SU-DHL-6 (cell line): Measurements from ENCODE around the gene RNF7.

ENCODE experiments used
- H2AFZ ChIP-seq: fragments of 200-600 bp; sonication (generic); 2 replicates; pipeline ENCODE4 v1.6.1; 2014; ENCODE audit warnings: low read depth, mild to moderate bottlenecking, moderate library complexity, mixed read lengths, antibody characterized with exemption, low read length; ENCODE audit not compliant: severe bottlenecking
- H3F3A ChIP-seq: fragments of 200-600 bp; shearing (Covaris generic); 2 replicates; pipeline ENCODE4 v1.6.0; 2016; ENCODE audit warnings: antibody characterized with exemption, mild to moderate bottlenecking; ENCODE audit not compliant: insufficient read depth
- H3K27ac ChIP-seq: fragments of 200-600 bp; sonication (generic); 2 replicates; pipeline ENCODE4 v1.5.1; 2016; ENCODE audit warnings: low read depth, mild to moderate bottlenecking, low read length, moderate library complexity, mixed read lengths
- H3K27me3 ChIP-seq: fragments of 200-600 bp; sonication (generic), shearing (Covaris generic); 2 replicates; pipeline ENCODE4 v1.6.0; 2014; ENCODE audit warnings: mild to moderate bottlenecking, low read length
- H3K36me3 ChIP-seq: fragments of 200-600 bp; sonication (generic); 2 replicates; pipeline ENCODE4 v1.6.1; 2014; ENCODE audit warnings: mild to moderate bottlenecking, low read length, mixed read lengths
- H3K4me2 ChIP-seq: fragments of 300-600, 200-600 bp; shearing (Covaris generic), sonication (generic); 2 replicates; pipeline ENCODE4 v1.6.0; 2014; ENCODE audit warnings: low read length, low read depth, mild to moderate bottlenecking; ENCODE audit not compliant: poor library complexity, severe bottlenecking
- H3K4me3 ChIP-seq: fragments of 200-600 bp; sonication (generic); 2 replicates; pipeline ENCODE4 v1.5.1; 2014; ENCODE audit warnings: antibody characterized with exemption, low read length, mild to moderate bottlenecking, mixed read lengths; ENCODE audit not compliant: insufficient read depth, poor library complexity, severe bottlenecking
- H3K79me2 ChIP-seq: fragments of 200-600 bp; sonication (generic); 2 replicates; pipeline ENCODE4 v1.6.1; 2014; ENCODE audit warnings: mild to moderate bottlenecking, low read length, moderate library complexity; ENCODE audit not compliant: insufficient read depth
- H3K9ac ChIP-seq: fragments of 200-600 bp; sonication (generic); 2 replicates; pipeline ENCODE4 v1.7.0; 2014; ENCODE audit warnings: mild to moderate bottlenecking, low read length
- H3K9me2 ChIP-seq: fragments of 200-600 bp; sonication (generic); replicated peaks from 2 replicates; pipeline ENCODE4 v1.6.1; 2014; ENCODE audit warnings: low read length; ENCODE audit not compliant: insufficient read depth
- H3K9me3 ChIP-seq: fragments of 200-600 bp; sonication (generic); 2 replicates; pipeline ENCODE4 v1.6.1; 2014; ENCODE audit warnings: low read length, mixed read lengths; ENCODE audit not compliant: insufficient read depth
- H4K20me1 ChIP-seq: fragments of 200-600 bp; sonication (generic); 2 replicates; pipeline ENCODE4 v1.6.1; 2014; ENCODE audit warnings: low read depth, mild to moderate bottlenecking, antibody characterized with exemption, low read length, moderate library complexity, mixed read lengths
- EZH2phosphoT487 ChIP-seq: fragments of 200-600 bp; sonication (generic), shearing (Covaris generic); conservative IDR thresholded peaks from 2 replicates; pipeline ENCODE4 v1.6.1; 2018; ENCODE audit warnings: mild to moderate bottlenecking, antibody characterized with exemption, low read length, moderate library complexity, mixed read lengths
- TF ChIP-seq, protein P1 (sequence below): fragments of 200-600 bp; sonication (generic); IDR thresholded peaks from one replicate; pipeline ENCODE4 v1.5.1; 2017; ENCODE audit warnings: antibody characterized with exemption, mild to moderate bottlenecking, low read length, moderate library complexity; ENCODE audit not compliant: insufficient read depth, poor library complexity, severe bottlenecking

Gene RNF7

GRCh38 chr3:141740349-141740748 lies 2.3 kb downstream of the RNF7 start:
- Histone ChIP-seq H3K9me3 (no peaks in the 10 kb centered on the region), H3F3A (peaks cover 3% of the 10 kb centered on the region; the same call in 1 of the 2 replicates), H2AFZ (no peak overlapping the region), H3K4me3 (peak overlapping the region; percentile 74), H3K9ac (no peak overlapping the region), H3K27me3 (no peaks in the 10 kb centered on the region), H3K27ac (no peak overlapping the region), H3K36me3 (peaks cover 20% of the 10 kb centered on the region; the same call in 1 of the 2 replicates), H3K4me2 (peak overlapping the region; percentile 85), H3K9me2 (no peaks in the 10 kb centered on the region), H3K79me2 (peaks cover 67% of the 10 kb centered on the region), H4K20me1 (peaks cover 25% of the 10 kb centered on the region)
- TF ChIP-seq EZH2phosphoT487, result no peak
- TF ChIP-seq, protein P1, sequence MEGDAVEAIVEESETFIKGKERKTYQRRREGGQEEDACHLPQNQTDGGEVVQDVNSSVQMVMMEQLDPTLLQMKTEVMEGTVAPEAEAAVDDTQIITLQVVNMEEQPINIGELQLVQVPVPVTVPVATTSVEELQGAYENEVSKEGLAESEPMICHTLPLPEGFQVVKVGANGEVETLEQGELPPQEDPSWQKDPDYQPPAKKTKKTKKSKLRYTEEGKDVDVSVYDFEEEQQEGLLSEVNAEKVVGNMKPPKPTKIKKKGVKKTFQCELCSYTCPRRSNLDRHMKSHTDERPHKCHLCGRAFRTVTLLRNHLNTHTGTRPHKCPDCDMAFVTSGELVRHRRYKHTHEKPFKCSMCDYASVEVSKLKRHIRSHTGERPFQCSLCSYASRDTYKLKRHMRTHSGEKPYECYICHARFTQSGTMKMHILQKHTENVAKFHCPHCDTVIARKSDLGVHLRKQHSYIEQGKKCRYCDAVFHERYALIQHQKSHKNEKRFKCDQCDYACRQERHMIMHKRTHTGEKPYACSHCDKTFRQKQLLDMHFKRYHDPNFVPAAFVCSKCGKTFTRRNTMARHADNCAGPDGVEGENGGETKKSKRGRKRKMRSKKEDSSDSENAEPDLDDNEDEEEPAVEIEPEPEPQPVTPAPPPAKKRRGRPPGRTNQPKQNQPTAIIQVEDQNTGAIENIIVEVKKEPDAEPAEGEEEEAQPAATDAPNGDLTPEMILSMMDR, result no peak

DNA sequence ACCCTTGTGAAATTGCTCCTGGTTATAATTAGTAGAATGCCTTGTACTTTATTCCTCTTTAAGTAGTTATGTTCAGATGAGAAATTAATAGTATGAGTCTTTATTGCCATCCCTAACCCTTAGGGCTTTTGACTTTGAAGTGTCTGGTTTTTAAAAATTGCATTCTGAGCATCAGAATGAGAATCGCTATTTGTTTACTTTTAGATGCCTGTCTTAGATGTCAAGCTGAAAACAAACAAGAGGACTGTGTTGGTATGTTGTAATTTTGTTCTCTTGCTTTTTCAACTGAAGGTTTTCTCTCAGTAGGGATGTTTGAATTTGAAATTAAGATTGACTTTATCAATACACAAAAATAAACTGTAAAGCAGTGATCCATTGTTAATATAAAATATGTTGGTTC lies 5.2 kb downstream of the RNF7 start:
- Histone ChIP-seq H2AFZ (no peak overlapping the region), H3K36me3 (peaks cover 35% of the 10 kb centered on the region; the same call in 1 of the 2 replicates), H3K9me2 (no peaks in the 10 kb centered on the region), H3K27me3 (no peaks in the 10 kb centered on the region), H3K27ac (no peak overlapping the region), H3K4me3 (no peak overlapping the region), H3K4me2 (no peak overlapping the region), H4K20me1 (peaks cover 25% of the 10 kb centered on the region), H3K79me2 (peaks cover 65% of the 10 kb centered on the region), H3F3A (peaks cover 4% of the 10 kb centered on the region; the same call in 1 of the 2 replicates), H3K9ac (no peak overlapping the region), H3K9me3 (no peaks in the 10 kb centered on the region)
- TF ChIP-seq EZH2phosphoT487, result no peak
- TF ChIP-seq, protein P1, result no peak

GRCh38 chr3:141746962-141747361 lies 8.9 kb downstream of the RNF7 start:
- TF ChIP-seq EZH2phosphoT487, result no peak
- TF ChIP-seq, protein P1, result no peak
- H3K9me3 ChIP-seq, result no peaks in the 10 kb centered on the region
- H3K4me3 ChIP-seq, result no peak overlapping the region
- H2AFZ ChIP-seq, result no peak overlapping the region
- H3K4me2 ChIP-seq, result no peak overlapping the region
- H3K27me3 ChIP-seq, result no peaks in the 10 kb centered on the region
- H4K20me1 ChIP-seq, result 0 out of 2 replicates have a peak, but pooled peaks cover 7% of the 10 kb centered on the region
- H3K36me3 ChIP-seq, result peaks cover 47% of the 10 kb centered on the region
- H3K79me2 ChIP-seq, result peaks cover 29% of the 10 kb centered on the region
- no peak overlapping the region for H3K9ac ChIP-seq
- no peak overlapping the region for H3K27ac ChIP-seq
- H3K9me2 ChIP-seq, result no peaks in the 10 kb centered on the region
- H3F3A ChIP-seq, result peaks cover 10% of the 10 kb centered on the region; the same call in 1 of the 2 replicates
